K562 (cell line): Measurements from ENCODE around the gene ZNF668.

Experiments used
- CBFA2T3 ChIP-seq: fragments of 450-650 bp; IDR thresholded peaks from 2 replicates; pipeline ENCODE4 v1.6.1; 2017
- CEBPG ChIP-seq, 3 experiments: fragments of 200-800 bp in 1 of 3; sonication (Bioruptor generic) in 1 of 3; sonication (generic) in 1 of 3; formaldehyde crosslinking in 1 of 3; IDR thresholded peaks in 2 of 3; conservative IDR thresholded peaks in 1 of 3; 2 replicates each; pipeline versions ENCODE4 v1.6.1 to v1.8.0; 2016 to 2022; ENCODE audit warnings: missing compliant biosample characterization in 2 of 3, missing genetic modification characterization in 2 of 3, mild to moderate bottlenecking in 1 of 3, missing genetic modification reagents in 1 of 3
- CREB1 ChIP-seq, 2 experiments: sonication (generic) in 1 of 2; formaldehyde crosslinking in 1 of 2; IDR thresholded peaks; 2 replicates each; pipeline versions ENCODE4 v1.6.1 to v1.8.0; 2012 to 2022; ENCODE audit warnings: inconsistent platforms in 1 of 2, mild to moderate bottlenecking in 1 of 2, missing genetic modification reagents in 1 of 2, moderate library complexity in 1 of 2
- EZH2 ChIP-seq: IDR thresholded peaks from 2 replicates; pipeline ENCODE4 v1.6.1; 2012; ENCODE audit warnings: low read depth, mild to moderate bottlenecking, inconsistent platforms, low read length, borderline replicate concordance
- HINFP ChIP-seq: fragments of 450-650 bp; conservative IDR thresholded peaks from 2 replicates; pipeline ENCODE4 v1.6.1; 2016; ENCODE audit warnings: missing genetic modification characterization, low read depth, mild to moderate bottlenecking, control low read depth, missing compliant biosample characterization
- MAFK ChIP-seq: IDR thresholded peaks from 2 replicates; pipeline ENCODE4 v1.6.1; 2011; ENCODE audit warnings: low read length, improper control_type of control experiment
- NR4A1 ChIP-seq, 2 experiments: fragments of 250-450 bp in 1 of 2; fragments of 450-650 bp in 1 of 2; sonication (Bioruptor Pico) in 1 of 2; IDR thresholded peaks; 2 replicates each; pipeline versions ENCODE4 v1.4.0 to v1.6.1; 2016 to 2020; ENCODE audit warnings: mild to moderate bottlenecking in 2 of 2, missing compliant biosample characterization in 1 of 2, missing genetic modification characterization in 1 of 2, moderate library complexity in 1 of 2
- RAD21 ChIP-seq, 2 experiments: fragments of 250-450 bp in 1 of 2; fragments of 450-650 bp in 1 of 2; sonication (Bioruptor Pico) in 1 of 2; formaldehyde crosslinking in 1 of 2; IDR thresholded peaks in 1 of 2; conservative IDR thresholded peaks in 1 of 2; 2 replicates each; pipeline versions ENCODE4 v1.4.0 to v1.8.0; 2020 to 2022; ENCODE audit warnings: mild to moderate bottlenecking in 2 of 2, moderate library complexity in 1 of 2
- RBBP5 ChIP-seq: fragments of 200-600 bp; sonication (generic); IDR thresholded peaks from 2 replicates; pipeline ENCODE4 v1.6.1; 2012; ENCODE audit warnings: borderline replicate concordance, mild to moderate bottlenecking, low read length, control low read depth, inconsistent platforms; ENCODE audit not compliant: insufficient read depth, poor library complexity, severe bottlenecking
- ZNF274 ChIP-seq: IDR thresholded peaks from 2 replicates; pipeline ENCODE4 v1.6.1; 2011; ENCODE audit warnings: low read depth, mild to moderate bottlenecking, low read length, moderate library complexity, borderline replicate concordance
- TF ChIP-seq, protein P1 (sequence below), 3 experiments: IDR thresholded peaks in 2 of 3; conservative IDR thresholded peaks in 1 of 3; 2 replicates each; pipeline ENCODE4 v1.5.1; 2011 to 2012; ENCODE audit warnings: low read length in 3 of 3, mild to moderate bottlenecking in 3 of 3, control low read depth in 2 of 3, improper control_type of control experiment in 1 of 3, inconsistent platforms in 1 of 3, low read depth in 1 of 3, mixed read lengths in 1 of 3, moderate library complexity in 1 of 3; ENCODE audit not compliant: insufficient read depth in 2 of 3
- TF ChIP-seq, protein P2 (sequence below): sonication (generic); formaldehyde crosslinking; IDR thresholded peaks from 2 replicates; pipeline ENCODE4 v1.8.0; 2022; ENCODE audit warnings: mild to moderate bottlenecking, missing genetic modification reagents, borderline replicate concordance

- TF ChIP-seq, protein P1, sequence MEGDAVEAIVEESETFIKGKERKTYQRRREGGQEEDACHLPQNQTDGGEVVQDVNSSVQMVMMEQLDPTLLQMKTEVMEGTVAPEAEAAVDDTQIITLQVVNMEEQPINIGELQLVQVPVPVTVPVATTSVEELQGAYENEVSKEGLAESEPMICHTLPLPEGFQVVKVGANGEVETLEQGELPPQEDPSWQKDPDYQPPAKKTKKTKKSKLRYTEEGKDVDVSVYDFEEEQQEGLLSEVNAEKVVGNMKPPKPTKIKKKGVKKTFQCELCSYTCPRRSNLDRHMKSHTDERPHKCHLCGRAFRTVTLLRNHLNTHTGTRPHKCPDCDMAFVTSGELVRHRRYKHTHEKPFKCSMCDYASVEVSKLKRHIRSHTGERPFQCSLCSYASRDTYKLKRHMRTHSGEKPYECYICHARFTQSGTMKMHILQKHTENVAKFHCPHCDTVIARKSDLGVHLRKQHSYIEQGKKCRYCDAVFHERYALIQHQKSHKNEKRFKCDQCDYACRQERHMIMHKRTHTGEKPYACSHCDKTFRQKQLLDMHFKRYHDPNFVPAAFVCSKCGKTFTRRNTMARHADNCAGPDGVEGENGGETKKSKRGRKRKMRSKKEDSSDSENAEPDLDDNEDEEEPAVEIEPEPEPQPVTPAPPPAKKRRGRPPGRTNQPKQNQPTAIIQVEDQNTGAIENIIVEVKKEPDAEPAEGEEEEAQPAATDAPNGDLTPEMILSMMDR (IDR thresholded peaks at IDR 0.05 in 2 of 3, conservative IDR thresholded peaks at IDR 0.05 in 1 of 3; ENCODE audit: insufficient read depth in 2 of 3, low read depth in 1 of 3, low read length in 3 of 3): no peak
- TF ChIP-seq CBFA2T3 (no peak), NR4A1 (CRISPR knock-in tag; IDR thresholded peaks at IDR 0.05) (no peak), NR4A1 (tag; IDR thresholded peaks at IDR 0.05) (no peak), EZH2 (no peak), CEBPG (CRISPR knock-in tag; IDR thresholded peaks at IDR 0.05) (no peak), CEBPG (tag; conservative IDR thresholded peaks at IDR 0.05 in 1 of 2, IDR thresholded peaks at IDR 0.05 in 1 of 2) (no peak), HINFP (tag) (no peak), CREB1 (IDR thresholded peaks at IDR 0.05) (no peak), CREB1 (CRISPR knock-in tag; IDR thresholded peaks at IDR 0.05) (no peak), MAFK (no peak), ZNF274 (no peak), RAD21 (CRISPR knock-in tag; conservative IDR thresholded peaks at IDR 0.05 in 1 of 2, IDR thresholded peaks at IDR 0.05 in 1 of 2) (no peak), RBBP5 (no peak)
- TF ChIP-seq, protein P2, sequence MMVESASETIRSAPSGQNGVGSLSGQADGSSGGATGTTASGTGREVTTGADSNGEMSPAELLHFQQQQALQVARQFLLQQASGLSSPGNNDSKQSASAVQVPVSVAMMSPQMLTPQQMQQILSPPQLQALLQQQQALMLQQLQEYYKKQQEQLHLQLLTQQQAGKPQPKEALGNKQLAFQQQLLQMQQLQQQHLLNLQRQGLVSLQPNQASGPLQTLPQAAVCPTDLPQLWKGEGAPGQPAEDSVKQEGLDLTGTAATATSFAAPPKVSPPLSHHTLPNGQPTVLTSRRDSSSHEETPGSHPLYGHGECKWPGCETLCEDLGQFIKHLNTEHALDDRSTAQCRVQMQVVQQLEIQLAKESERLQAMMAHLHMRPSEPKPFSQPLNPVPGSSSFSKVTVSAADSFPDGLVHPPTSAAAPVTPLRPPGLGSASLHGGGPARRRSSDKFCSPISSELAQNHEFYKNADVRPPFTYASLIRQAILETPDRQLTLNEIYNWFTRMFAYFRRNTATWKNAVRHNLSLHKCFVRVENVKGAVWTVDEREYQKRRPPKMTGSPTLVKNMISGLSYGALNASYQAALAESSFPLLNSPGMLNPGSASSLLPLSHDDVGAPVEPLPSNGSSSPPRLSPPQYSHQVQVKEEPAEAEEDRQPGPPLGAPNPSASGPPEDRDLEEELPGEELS (CRISPR knock-in tag): no peak
These were observed 53.5 kb downstream of the ZNF668 start for GRCh38 chr16:31020536-31020935.
